GM12873 (cell line): Measurements from ENCODE around the gene RNF207.

Experiments used
- CTCF ChIP-seq: IDR thresholded peaks from 2 replicates; pipeline ENCODE4 v1.5.1; 2012; ENCODE audit warnings: low read depth, mild to moderate bottlenecking, moderate library complexity, low read length, control low read depth; ENCODE audit not compliant: insufficient read depth; ENCODE audit errors: missing control alignments

Gene RNF207

DNA sequence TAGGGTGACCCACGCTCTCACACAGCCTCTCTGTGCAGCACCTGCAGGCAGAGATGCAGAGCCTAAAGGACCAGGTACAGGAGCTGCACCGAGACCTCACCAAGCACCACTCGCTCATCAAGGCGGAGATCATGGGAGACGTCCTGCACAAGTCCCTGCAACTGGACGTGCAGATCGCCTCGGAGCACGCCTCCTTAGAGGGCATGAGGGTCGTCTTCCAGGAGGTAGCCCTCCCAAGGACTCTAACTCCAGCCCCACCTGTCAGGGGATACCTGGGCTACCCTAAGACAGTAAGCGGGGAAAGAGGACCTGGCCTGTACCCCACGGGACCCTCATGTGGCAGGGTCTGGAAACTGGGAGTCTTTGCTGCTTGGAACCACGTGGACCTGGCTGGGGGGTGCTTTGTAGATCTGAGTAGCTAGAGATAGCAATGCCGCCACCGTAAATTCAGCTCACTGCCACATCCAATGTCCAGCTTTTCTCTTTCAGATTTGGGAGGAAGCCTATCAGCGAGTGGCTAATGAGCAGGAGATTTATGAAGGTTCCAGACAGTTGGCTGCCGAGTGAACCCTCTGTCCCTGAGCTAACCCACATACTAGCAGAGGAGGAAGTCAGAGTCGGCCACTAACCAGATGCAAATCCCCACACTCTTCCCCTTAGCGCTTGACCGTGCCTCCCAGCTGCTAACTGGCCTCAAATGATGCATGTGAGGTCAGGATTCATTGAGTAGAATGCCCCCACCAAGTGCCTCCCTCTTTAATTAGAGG, 6.5 kb downstream of the RNF207 start:
- no peak for TF ChIP-seq CTCF

- no peak for TF ChIP-seq CTCF
Observed at GRCh38 chr1:6218375-6219164, 12.7 kb downstream of the RNF207 start.

DNA sequence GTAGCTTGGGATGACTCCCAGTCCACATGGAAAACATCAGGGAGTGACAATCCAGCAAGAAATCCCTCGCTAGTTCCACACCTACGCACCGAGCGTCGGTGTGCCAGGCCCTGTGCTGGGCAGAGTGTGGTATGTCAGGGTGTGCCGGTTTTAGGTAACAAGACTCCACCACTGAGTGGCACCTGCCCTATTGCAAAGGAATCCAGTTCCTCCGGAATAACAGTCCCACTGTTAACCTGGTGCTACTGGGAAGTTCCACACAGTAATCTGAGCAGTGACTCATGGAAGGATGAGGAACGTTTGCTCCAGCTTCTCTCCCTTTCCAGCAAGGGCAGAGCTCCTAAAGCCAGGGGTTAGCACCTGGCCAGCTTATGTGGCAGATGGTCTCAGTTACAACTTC, 14.3 kb downstream of the RNF207 start:
- no peak for TF ChIP-seq CTCF

- no peak for TF ChIP-seq CTCF
Observed at GRCh38 chr1:6221210-6221784, 15.4 kb downstream of the RNF207 start.

GRCh38 chr1:6222636-6223035, 16.7 kb downstream of the RNF207 start:
- no peak for TF ChIP-seq CTCF

DNA sequence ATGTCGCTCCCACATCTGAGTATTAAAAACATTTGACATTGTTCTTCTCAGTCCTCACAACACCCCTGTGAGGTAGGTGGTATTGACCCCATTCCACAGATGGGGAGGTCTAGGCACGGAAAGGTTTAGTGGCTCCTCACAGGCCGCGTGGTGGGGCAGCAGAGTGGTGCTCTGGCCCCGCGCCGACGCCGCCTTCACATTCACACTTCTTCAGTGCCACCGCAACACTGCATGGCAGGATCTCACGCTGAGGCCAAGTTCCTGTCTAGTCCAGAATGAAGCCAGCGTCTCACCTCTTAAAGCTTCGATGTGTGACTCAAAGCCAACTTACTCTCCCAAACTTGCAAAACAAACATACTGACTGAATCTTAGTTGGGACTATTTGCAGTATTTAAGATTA, 17.7 kb downstream of the RNF207 start:
- no peak for TF ChIP-seq CTCF

GRCh38 chr1:6224718-6225117, 18.8 kb downstream of the RNF207 start:
- TF ChIP-seq CTCF, result no peak
